Measurements from ENCODE around the gene ECHDC3.

The ECHDC3 gene

DNA sequence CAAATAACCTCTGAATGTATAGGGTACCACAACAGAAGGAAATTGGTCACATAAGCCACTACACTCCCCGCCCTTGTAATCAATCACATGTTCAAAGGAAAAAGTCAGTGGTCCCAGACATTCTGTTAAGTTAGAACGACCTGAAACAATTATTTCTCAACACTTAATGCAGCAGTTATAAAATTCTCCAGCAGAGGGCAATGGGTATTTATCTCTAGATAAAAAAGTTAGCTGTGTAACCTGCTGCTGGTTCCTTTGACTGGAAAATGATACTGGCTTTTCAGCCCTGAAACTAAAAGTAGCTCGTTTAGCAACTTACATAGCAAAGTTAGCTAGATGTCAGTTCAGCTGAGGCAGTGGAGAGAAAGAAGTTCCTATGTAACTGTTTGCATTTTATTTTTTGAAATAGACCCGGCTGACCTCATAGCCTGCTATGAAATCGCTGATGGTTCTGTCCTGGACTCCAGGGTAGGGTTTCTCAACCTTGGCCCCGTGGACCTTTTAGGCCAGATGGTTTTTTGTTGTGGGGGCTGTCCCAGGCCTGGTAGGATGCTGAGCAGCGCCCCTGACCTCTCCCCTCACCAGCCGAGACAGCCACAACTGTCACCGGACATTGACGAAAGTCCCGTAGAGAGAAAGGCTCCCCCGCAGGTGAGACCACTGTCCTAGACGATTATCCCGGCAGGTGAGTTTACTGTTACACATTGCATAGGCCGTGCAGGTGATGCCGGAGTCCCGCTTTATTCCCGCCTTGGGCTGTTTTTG, 40.8 kb downstream of the ECHDC3 start:
- DNase-seq (ENCODE audit: low read depth in 2 of 2) = no peak

GRCh38 chr10:11783558-11783865, 41.3 kb downstream of the ECHDC3 start:
- DNase-seq (ENCODE audit: low read depth in 2 of 2) = no peak

DNA sequence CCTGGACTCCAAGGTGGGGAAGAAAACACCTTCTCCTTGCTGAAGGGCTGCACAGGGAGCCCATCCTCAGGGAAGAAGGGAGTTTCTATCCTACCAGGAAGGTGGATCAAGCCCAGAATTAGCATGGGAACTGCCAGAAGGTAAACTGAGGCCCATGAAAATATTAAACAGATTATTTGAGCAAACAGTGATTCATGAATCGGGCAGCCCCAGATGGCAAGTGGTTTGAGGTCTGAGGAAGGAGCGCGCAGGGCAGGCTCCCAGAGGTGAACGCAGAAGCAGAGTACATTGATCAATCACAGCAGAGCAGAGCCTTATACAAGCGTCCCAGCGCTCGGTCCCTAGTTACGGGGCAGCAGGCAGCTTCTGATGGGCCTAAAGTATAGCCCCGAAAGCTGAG, 45.2 kb downstream of the ECHDC3 start:
- no peak for DNase-seq (ENCODE audit: low read depth in 2 of 2)

DNA sequence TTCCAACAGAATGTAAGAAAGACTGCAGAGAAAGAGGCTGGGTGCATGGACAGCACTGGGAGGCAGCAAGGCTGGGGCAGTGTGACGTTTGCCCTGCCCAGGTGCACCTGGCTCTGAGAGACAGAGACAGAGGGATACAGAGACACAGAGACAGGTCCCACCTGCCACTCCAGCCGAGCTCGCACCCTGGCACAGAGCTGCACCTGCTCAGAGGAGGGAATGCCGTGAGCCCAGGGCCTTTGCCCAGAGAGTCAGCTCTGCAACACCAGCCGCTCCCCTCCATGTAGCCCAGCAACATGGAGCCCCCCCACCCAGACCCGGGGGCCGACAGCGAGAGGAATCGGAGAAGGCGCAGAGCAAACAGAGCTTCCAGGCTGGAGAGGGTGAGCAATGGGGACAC, 45.7 kb downstream of the ECHDC3 start:
- no peak for DNase-seq (ENCODE audit: low read depth in 2 of 2)

- no peak for DNase-seq (ENCODE audit: low read depth in 2 of 2)
Observed at GRCh38 chr10:11789306-11789705, 47.1 kb downstream of the ECHDC3 start.

GRCh38 chr10:11789956-11790355, 47.8 kb downstream of the ECHDC3 start:
- DNase-seq (ENCODE audit: low read depth in 2 of 2) = no peak

- no peak for DNase-seq (ENCODE audit: low read depth in 2 of 2)
Observed at GRCh38 chr10:11793762-11794479, 51.7 kb downstream of the ECHDC3 start.

DNA sequence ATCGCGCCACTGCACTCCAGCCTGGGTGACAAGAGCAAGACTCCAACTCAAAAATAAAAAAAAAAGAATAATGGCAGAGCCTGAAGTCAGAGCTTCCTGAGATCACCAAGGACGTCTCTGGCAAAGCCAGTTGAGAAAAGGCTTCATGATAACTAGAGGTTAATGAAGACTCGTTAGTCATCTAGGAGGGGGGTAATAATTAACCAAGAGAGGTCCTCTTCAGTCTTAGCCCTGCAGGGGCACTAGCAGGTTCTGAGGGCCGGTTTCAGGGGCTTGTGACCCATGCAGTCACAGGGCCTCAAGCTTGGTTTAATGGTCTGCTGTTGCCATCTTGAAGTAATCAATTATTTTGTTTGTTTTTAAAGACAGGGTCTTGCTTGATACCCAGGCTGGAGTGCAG, 52.4 kb downstream of the ECHDC3 start:
- no peak for DNase-seq (ENCODE audit: low read depth in 2 of 2)

DNA sequence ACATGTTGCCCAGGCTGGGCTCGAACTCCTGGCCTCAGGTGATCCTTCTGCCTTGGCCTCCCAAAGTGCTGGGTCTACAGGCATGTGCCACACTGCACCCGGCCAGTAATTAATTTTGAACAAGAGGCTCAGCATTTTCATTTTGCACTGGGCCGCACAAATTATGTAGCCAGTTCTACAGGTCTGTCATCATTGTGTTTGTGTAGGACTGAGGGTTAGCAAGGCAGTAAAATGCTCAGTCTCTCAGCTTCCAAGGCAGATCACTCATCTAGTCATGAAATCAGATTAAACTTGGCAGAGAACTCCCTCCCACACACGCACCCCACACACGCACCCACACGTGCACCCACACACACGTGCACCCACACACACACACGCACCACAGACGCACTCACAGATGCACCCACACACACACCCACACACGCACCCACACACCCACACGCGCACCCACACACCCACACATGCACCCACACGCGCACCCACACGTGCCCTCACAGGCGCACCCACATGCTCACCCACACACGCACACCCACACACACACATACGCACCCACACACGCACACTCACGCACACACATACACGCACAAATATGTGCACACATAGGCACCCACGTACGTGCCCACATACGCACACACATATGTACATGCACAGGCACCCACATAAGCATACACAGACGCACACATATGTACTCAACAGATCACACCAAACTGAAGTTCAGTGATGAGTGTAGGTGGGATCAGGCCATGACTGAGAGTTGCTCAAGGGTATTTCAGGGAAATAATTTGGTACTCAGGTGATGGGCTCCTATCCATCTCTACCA, 53.1 kb downstream of the ECHDC3 start:
- no peak for DNase-seq (ENCODE audit: low read depth in 2 of 2)

DNA sequence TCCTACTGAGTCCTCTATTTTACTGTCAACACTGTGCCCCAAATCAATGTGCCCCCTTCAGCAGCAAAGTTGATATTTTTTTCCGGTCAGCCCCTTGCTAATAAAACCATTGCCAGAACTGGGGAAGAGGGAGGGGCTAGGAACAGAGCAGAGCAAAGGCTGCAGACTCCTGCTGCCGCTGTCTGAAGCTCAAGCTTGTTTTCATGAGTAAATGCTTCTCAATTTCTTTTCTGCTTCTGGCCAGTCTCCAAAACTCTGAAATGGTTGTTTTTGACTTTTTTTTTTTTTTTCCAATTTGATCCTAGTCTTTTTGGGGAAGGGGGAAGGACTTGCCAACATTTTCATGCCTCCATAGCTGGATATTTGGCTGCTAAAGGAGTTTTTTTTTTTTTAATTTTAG, 54.3 kb downstream of the ECHDC3 start:
- DNase-seq (ENCODE audit: low read depth in 2 of 2) = no peak

DNA sequence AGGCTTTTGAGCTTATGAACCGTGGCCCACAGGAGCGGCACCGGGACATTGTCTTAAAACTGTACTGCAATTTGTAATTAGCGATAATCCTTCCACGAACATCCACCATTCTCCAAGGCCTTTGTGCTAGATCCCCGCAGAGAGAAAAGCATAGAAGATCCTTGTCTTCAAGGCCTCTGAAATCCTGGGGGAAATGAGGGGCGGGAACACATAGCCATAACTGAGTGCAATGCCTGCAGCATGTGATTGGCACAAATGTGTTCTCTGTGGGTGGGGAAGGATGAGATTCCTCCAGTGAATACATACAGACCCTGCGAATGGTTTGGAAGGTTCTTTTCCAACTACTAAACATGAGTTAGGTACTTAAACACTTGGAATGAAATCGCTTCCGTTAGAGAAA, 55.1 kb downstream of the ECHDC3 start:
- DNase-seq (ENCODE audit: low read depth in 2 of 2) = no peak

DNA sequence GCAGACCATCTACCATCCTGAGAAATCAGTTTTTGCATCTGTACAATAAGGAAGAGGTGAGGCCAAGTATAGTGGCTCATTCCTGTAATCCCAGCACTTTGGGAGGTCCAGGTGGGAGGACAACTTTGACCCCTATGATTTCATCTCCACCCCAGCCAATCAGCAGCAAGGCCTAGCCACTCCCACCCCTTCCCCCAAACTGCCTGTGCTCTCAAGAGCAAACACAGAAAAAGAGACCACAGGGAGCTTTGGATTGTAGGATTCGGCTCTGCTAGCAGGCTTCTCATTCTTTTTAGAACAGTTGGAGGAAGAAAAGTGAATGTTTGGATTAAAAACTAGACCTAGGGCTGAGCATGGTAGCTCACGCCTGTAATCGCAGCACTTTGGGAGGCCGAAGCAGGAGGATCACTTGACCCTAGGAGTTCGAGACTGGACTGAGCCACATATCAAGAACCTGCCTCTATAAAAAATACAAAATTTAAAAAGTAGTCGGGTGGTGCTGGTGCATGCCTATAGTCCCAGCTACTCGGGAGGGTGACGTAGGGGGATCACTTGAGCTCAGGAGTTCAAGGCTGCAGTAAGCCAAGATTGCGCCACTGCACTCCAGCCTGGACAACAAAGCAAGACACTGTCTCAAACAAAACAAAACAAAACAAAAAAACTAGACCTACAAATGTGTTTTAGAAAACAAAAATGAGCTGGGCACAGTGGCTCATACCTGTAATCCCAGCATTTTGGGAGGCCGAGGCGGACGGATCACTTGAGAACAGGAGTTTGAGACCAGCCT, 55.9 kb downstream of the ECHDC3 start:
- no peak for DNase-seq (ENCODE audit: low read depth in 2 of 2)

GRCh38 chr10:11798845-11799735, 56.9 kb downstream of the ECHDC3 start:
- no peak for DNase-seq (ENCODE audit: low read depth in 2 of 2)

DNA sequence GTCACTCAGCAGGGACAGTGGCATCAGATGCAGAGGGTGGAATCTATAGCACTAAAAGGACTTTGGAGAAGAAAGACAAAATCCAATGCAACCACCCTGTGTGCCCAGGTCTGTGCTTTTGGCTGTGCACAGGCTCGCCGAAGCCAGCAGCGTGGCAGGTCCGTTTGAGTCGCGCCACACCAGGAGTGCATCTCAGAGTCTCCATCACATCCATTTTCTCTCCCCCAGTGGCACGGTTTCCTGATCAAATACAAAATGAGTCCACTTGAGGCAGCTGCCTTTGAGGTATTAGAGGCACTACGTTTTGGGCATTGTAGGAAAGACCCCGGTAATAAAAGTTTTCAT, 57.5 kb downstream of the ECHDC3 start:
- DNase-seq (ENCODE audit: low read depth in 2 of 2) = no peak

GRCh38 chr10:11804336-11804735, 62.2 kb downstream of the ECHDC3 start:
- DNase-seq (ENCODE audit: low read depth in 2 of 2) = no peak

GRCh38 chr10:11805792-11806191, 63.6 kb downstream of the ECHDC3 start:
- no peak for DNase-seq (ENCODE audit: low read depth in 2 of 2)

GRCh38 chr10:11806706-11807105, 64.5 kb downstream of the ECHDC3 start:
- DNase-seq (ENCODE audit: low read depth in 2 of 2) = no peak

GRCh38 chr10:11808808-11809207, 66.6 kb downstream of the ECHDC3 start:
- DNase-seq (ENCODE audit: low read depth in 2 of 2) = no peak

GRCh38 chr10:11810313-11810766, 68.2 kb downstream of the ECHDC3 start:
- DNase-seq (ENCODE audit: low read depth in 2 of 2) = no peak

GRCh38 chr10:11810973-11811372, 68.8 kb downstream of the ECHDC3 start:
- no peak for DNase-seq (ENCODE audit: low read depth in 2 of 2)

- DNase-seq (ENCODE audit: low read depth in 2 of 2) = no peak
Observed at GRCh38 chr10:11813177-11813576, 71.0 kb downstream of the ECHDC3 start.

All from activated CD8-positive, alpha-beta memory T cell treated with anti-CD3 and anti-CD28 coated beads for 4 hours (primary cell).